Right lobe of liver (tissue), 6 donors: Measurements from ENCODE around the gene CAP1. TPM values are rescaled to one million over a fixed set of nuclear protein-coding genes. Genes with fewer than 3 reads are reported as not detected.

ENCODE experiments used
- ATAC-seq, 4 donors: fragments of 200-7000 bp; cut with Tn5 transposase; one replicate each; pipeline ENCODE4 v1.9.1; 2020; ENCODE audit warnings: mild to moderate bottlenecking in 4 of 4, moderate library complexity in 4 of 4
- DNase-seq, 3 donors: peaks; one replicate each; pipeline ENCODE4 v3.0.0-alpha.2; 2020
- H3K27ac ChIP-seq, 3 donors: fragments of 200-600 bp; one replicate each; pipeline ENCODE4 v1.8.0; 2022
- H3K27me3 ChIP-seq, 2 donors: fragments of 200-600 bp; one replicate each; pipeline ENCODE4 v1.8.0; 2022
- H3K36me3 ChIP-seq, 4 donors: fragments of 200-600 bp; sonication (generic) in 1 of 4; one replicate each; pipeline versions ENCODE4 v1.5.1 to v1.8.0; 2017 to 2022; ENCODE audit warnings: control low read depth in 1 of 4
- H3K4me1 ChIP-seq, 4 donors: fragments of 200-600 bp; sonication (generic) in 1 of 4; one replicate each; pipeline versions ENCODE4 v1.5.1 to v1.8.0; 2017 to 2022; ENCODE audit warnings: control low read depth in 1 of 4
- H3K4me3 ChIP-seq, 3 donors: fragments of 200-600 bp; one replicate each; pipeline ENCODE4 v1.8.0; 2022
- H3K9me3 ChIP-seq, 4 donors: fragments of 200-600 bp; sonication (generic) in 1 of 4; one replicate each; pipeline versions ENCODE4 v1.5.1 to v1.8.0; 2017 to 2022; ENCODE audit warnings: control low read depth in 1 of 4
- CTCF ChIP-seq, 4 donors: fragments of 200-600 bp in 3 of 4; fragments of 450-650 bp in 1 of 4; IDR thresholded peaks; one replicate each; pipeline versions ENCODE4 v1.5.1 to v1.8.0; 2016 to 2022; ENCODE audit warnings: antibody characterized with exemption in 4 of 4, mild to moderate bottlenecking in 2 of 4
- POLR2A ChIP-seq: fragments of 450-650 bp; IDR thresholded peaks from one replicate; pipeline ENCODE4 v1.6.1; 2017; ENCODE audit warnings: antibody characterized with exemption, mild to moderate bottlenecking
- WGBS: methylation state at CpG from one replicate; pipeline ENCODE4 v1.1.6; 2018; ENCODE audit warnings: low coverage, low lambda C conversion rate; ENCODE audit not compliant: insufficient coverage; ENCODE audit errors: missing lambda C conversion rate; 5-methylcytosine and 5-hydroxymethylcytosine counted together
- intact Hi-C, 2 donors: fragments of 100-400 bp; cut with DNase I; formaldehyde crosslinking; loops; one replicate each; pipeline versions ENCODE4 v1.11.2 to v1.14.1; 2022
- total RNA-seq, 6 experiments: library from RNA; depleted of rRNA in 2 of 6; stranded (reverse); fragments of >200 nt in 2 of 6; fragmentation: NEBNext Ultra II Directional in 3 of 6; extraction: Animal tissue kit (Norgen Biotek cat#: 25700) in 3 of 6; gene quantifications; one replicate each; pipeline versions ENCODE4 v1.1.0 to v1.2.4, GENCODE V29; 2016 to 2023
- donor health status: DM: no; HTN: yes; CAD: no.
- donor health status: DM: no; HTN: no; CAD: no.
- donor health status: DM: no; HTN: no; CAD: no.
- donor health status: DM: no; HTN: yes; CAD: no.
- donor health status: DM: no; HTN: yes; CAD: no.

CAP1 gene
- total RNA-seq, 6 experiments from 2014 or later, result 93.1 to 152 (median 128) TPM

DNA sequence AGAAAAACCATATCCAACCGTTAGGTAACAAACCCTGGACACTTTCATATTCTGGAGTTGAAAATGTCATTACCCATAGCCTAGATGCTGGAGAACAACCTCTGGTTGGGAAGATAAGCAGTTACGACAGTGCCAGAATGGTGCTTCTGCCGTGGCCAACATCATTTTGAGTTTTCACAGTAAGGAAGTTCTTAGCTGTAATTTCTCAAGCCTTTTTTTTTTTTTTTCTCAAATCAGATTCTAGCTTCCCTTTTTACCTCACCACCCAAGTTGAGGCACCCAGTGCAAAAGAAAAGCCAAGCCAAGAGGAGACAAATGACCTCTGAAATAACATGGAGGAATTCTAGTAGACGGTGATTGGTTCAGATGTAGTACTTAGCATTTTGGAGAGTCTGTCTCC, 34.7 kb downstream of the CAP1 start:
- H3K27ac ChIP-seq, result no peak overlapping the region
- no peak for ATAC-seq
- intact Hi-C loops, result no loop called here

GRCh38 chr1:40076895-40077312, 36.4 kb downstream of the CAP1 start:
- TF ChIP-seq POLR2A (no peak), CTCF (IDR thresholded peaks at IDR 0.05) (no peak)
- Histone ChIP-seq H3K4me1 (no peaks in the 10 kb centered on the region), H3K9me3 (no peaks in the 10 kb centered on the region), H3K27ac (no peak overlapping the region), H3K36me3 (peaks cover 3 to 33% (median 13%) of the 10 kb centered on the region in 4 donors), H3K27me3 (no peaks in the 10 kb centered on the region), H3K4me3 (no peak overlapping the region)
- DNase-seq (no peak), ATAC-seq (peak in 2 of 4 donors; percentile 13 to 32)
- intact Hi-C loops, result no loop called here
- 52% methylated on average over 5 of the region's 5 CpGs for WGBS

More for the DNA sequence above, 34.7 kb downstream of the CAP1 start:
- H3K9me3 ChIP-seq, result no peaks in the 10 kb centered on the region
- no peaks in the 10 kb centered on the region for H3K4me1 ChIP-seq
- H3K4me3 ChIP-seq, result no peak overlapping the region
- 65% methylated on average over 4 of the region's 4 CpGs for WGBS
- no peak for DNase-seq
- no peaks in the 10 kb centered on the region for H3K27me3 ChIP-seq
- TF ChIP-seq POLR2A (no peak), CTCF (IDR thresholded peaks at IDR 0.05) (no peak)
- peaks cover 5 to 49% (median 24%) of the 10 kb centered on the region in 4 donors for H3K36me3 ChIP-seq

DNA sequence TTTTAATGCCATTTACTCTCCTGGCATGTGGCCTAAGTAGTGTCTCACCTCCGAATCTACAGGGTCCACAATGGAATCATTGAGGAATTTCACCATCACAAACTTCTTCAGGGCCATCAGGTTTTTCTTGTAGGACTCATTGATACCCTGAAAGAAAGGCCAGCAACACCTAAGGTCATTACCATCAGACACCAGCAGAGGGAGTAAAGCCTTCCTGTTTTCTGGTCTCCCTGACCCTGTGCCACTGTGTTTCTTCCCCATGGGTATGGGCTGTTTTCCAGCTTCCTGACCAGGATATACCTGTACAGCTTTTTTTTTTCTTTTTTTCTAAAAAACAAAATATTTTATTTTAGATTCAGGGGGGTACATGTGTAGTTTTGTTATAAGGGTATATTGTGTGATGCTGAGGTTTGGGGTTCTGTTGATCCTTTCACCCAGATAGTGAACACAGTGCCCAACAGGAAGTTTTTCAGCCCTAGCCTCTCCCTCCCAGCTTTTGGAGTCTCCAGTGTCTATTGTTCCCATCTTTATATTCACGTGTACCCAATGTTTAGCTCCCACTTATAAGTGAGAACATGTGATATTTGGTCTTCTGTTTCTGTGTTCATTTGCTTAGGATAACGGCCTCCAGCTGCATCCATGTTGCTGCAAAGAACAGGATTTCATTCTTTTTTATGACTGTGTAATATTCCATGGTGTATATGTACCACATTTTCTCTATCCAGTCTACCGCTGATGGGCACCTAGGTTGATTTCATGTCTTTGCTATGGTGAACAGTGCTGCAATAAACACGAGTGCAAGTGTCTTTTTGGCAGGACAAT, 38.2 kb downstream of the CAP1 start:
- Histone ChIP-seq H3K4me1 (no peaks in the 10 kb centered on the region), H3K36me3 (peaks cover 0 to 16% (median 1%) of the 10 kb centered on the region in 4 donors), H3K9me3 (no peaks in the 10 kb centered on the region), H3K27me3 (no peaks in the 10 kb centered on the region), H3K27ac (no peak overlapping the region), H3K4me3 (no peak overlapping the region)
- intact Hi-C loops, result no loop called here
- peak; percentile 77 to 86 (median 82) for ATAC-seq
- no peak for TF ChIP-seq POLR2A
- peak; percentile 54 to 78 (median 71) for TF ChIP-seq CTCF (IDR thresholded peaks at IDR 0.05)
- DNase-seq, result no peak
- 57% methylated on average over 3 of the region's 5 CpGs for WGBS

DNA sequence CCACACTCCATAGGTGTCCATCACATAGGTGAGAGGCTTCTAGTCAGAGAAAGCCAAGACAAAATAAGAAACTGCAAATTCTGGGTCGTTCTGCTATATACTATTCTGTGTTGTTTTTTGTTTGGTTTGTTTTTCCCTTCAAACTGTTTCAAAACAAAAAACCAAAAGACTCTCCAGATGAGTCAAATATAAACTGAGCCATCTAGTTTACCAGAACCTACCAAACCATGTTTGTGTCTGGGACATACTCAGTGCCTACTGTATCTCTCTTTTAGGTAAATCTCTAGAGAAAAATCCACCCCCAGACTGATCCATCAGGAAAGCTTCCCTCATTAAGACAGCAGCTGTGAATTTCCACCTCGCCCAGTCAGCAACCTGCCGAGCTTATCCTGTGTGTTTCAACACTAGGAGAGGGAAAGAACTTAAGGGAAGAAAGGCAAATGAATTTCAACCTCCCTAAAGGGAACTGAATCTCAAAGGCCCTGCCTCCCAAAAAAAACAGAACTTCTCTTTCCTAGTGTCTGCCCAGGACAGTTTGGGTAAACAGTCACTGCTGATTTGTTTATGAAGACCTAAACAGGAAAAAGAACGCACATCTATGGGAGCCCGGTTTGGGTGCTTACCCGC, 39.4 kb downstream of the CAP1 start:
- intact Hi-C loops, result no loop called here

More for the DNA sequence above, 39.4 kb downstream of the CAP1 start:
- no peaks in the 10 kb centered on the region for H3K9me3 ChIP-seq
- H3K4me3 ChIP-seq, result no peak overlapping the region
- peak in 2 of 4 donors; percentile 44 to 45 for ATAC-seq
- no peak overlapping the region for H3K27ac ChIP-seq
- DNase-seq, result no peak
- TF ChIP-seq POLR2A (no peak), CTCF (IDR thresholded peaks at IDR 0.05) (no peak)
- peaks cover 0 to 12% (median under 1%) of the 10 kb centered on the region in 4 donors for H3K36me3 ChIP-seq
- 61% methylated on average over 5 of the region's 6 CpGs for WGBS
- H3K27me3 ChIP-seq, result no peaks in the 10 kb centered on the region
- no peaks in the 10 kb centered on the region for H3K4me1 ChIP-seq
